ENCODE data around the gene MRPL49. TPM values are rescaled to one million over a fixed set of nuclear protein-coding genes. Genes with fewer than 3 reads are reported as not detected.

MRPL49 gene
- total RNA-seq, 3 donors from 2014 or later (not counting 1 experiment from before 2014, with no cell fraction given): 36.8 to 37.5 (median 36.9) TPM

- no peaks in the 10 kb centered on the region for H3K9me3 ChIP-seq (ENCODE audit: control insufficient read depth, insufficient read depth, low read length)
- no peaks in the 10 kb centered on the region for H3K27me3 ChIP-seq (ENCODE audit: control insufficient read depth, insufficient read depth, low read length)
- H3K4me3 ChIP-seq (ENCODE audit: low read length): no peak overlapping the region
- Mint-ChIP-seq H3K9me3 (no peaks in the 10 kb centered on the region), H3K27ac (no peak overlapping the region), H3K4me3 (no peak overlapping the region), H3K4me1 (peaks cover 14 to 34% of the 10 kb centered on the region in 2 donors), H3K27me3 (ENCODE audit: low read depth in 2 of 2) (no peaks in the 10 kb centered on the region), H3K36me3 (no peaks in the 10 kb centered on the region)
- intact Hi-C loops (cut with micrococcal nuclease): no loop called here
- DNase-seq: peak in 1 of 2 donors; percentile 6
- H3K4me1 ChIP-seq (ENCODE audit: control insufficient read depth, insufficient read depth, low read length): peaks cover 42% of the 10 kb centered on the region
- TF ChIP-seq, protein P1, sequence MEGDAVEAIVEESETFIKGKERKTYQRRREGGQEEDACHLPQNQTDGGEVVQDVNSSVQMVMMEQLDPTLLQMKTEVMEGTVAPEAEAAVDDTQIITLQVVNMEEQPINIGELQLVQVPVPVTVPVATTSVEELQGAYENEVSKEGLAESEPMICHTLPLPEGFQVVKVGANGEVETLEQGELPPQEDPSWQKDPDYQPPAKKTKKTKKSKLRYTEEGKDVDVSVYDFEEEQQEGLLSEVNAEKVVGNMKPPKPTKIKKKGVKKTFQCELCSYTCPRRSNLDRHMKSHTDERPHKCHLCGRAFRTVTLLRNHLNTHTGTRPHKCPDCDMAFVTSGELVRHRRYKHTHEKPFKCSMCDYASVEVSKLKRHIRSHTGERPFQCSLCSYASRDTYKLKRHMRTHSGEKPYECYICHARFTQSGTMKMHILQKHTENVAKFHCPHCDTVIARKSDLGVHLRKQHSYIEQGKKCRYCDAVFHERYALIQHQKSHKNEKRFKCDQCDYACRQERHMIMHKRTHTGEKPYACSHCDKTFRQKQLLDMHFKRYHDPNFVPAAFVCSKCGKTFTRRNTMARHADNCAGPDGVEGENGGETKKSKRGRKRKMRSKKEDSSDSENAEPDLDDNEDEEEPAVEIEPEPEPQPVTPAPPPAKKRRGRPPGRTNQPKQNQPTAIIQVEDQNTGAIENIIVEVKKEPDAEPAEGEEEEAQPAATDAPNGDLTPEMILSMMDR (IDR thresholded peaks at IDR 0.05): no peak
- WGBS (ENCODE audit: insufficient coverage): 85% methylated on average over 12 of the region's 13 CpGs
- H3K36me3 ChIP-seq (ENCODE audit: control insufficient read depth, insufficient read depth, low read length): peaks cover 76% of the 10 kb centered on the region
- ATAC-seq: no peak
- H3K27ac ChIP-seq (ENCODE audit: low read length): no peak overlapping the region
These were observed 7.7 kb downstream of the MRPL49 start for GRCh38 chr11:65129649-65130441.

GRCh38 chr11:65130631-65131416 lies 8.7 kb downstream of the MRPL49 start:
- Mint-ChIP-seq H3K9me3 (no peaks in the 10 kb centered on the region), H3K4me3 (no peak overlapping the region), H3K36me3 (no peaks in the 10 kb centered on the region), H3K4me1 (peaks cover 23 to 43% of the 10 kb centered on the region in 2 donors), H3K27ac (peak overlapping the region in 1 of 2 donors; percentile 30), H3K27me3 (ENCODE audit: low read depth in 2 of 2) (no peaks in the 10 kb centered on the region)
- WGBS (ENCODE audit: insufficient coverage): 83% methylated on average over 19 of the region's 19 CpGs
- Histone ChIP-seq H3K4me1 (ENCODE audit: control insufficient read depth, insufficient read depth, low read length) (peaks cover 50% of the 10 kb centered on the region), H3K4me3 (ENCODE audit: low read length) (no peak overlapping the region), H3K27me3 (ENCODE audit: control insufficient read depth, insufficient read depth, low read length) (no peaks in the 10 kb centered on the region), H3K36me3 (ENCODE audit: control insufficient read depth, insufficient read depth, low read length) (peaks cover 66% of the 10 kb centered on the region), H3K27ac (ENCODE audit: low read length) (no peak overlapping the region), H3K9me3 (ENCODE audit: control insufficient read depth, insufficient read depth, low read length) (no peaks in the 10 kb centered on the region)
- ATAC-seq (no peak), DNase-seq (no peak)
- intact Hi-C loops (cut with micrococcal nuclease): no loop called here
- TF ChIP-seq, protein P1 (IDR thresholded peaks at IDR 0.05): no peak

DNA sequence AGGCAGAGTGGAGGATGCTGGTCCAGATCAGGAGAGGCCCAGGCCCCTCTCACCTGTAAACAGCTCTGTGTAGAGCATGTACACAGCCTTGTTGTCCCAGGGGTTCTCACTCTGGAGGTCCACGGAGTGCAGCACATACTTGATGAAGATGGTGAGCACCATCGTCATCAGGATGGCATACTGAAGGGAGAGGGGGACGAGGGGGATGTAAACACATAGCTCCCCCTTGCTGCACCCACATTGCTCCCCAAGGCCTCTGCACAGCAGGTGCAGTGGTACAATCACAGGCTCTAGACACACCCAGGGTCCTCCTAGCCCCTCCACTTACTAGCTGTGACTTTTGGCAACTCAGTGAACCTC lies 9.3 kb downstream of the MRPL49 start:
- H3K9me3 Mint-ChIP-seq: no peaks in the 10 kb centered on the region
- no peak overlapping the region for H3K27ac ChIP-seq (ENCODE audit: low read length)
- intact Hi-C loops (cut with micrococcal nuclease): no loop called here
- DNase-seq (peak in 1 of 2 donors; percentile 7), ATAC-seq (no peak)
- H3K4me1 ChIP-seq (ENCODE audit: control insufficient read depth, insufficient read depth, low read length): peaks cover 53% of the 10 kb centered on the region
- H3K27me3 ChIP-seq (ENCODE audit: control insufficient read depth, insufficient read depth, low read length): no peaks in the 10 kb centered on the region
- H3K9me3 ChIP-seq (ENCODE audit: control insufficient read depth, insufficient read depth, low read length): no peaks in the 10 kb centered on the region
- H3K4me1 Mint-ChIP-seq: peaks cover 29 to 49% of the 10 kb centered on the region in 2 donors
- H3K4me3 ChIP-seq (ENCODE audit: low read length): no peak overlapping the region
- H3K27ac Mint-ChIP-seq: peak overlapping the region in 1 of 2 donors; percentile 30
- 66% methylated on average over 3 of the region's 3 CpGs for WGBS (ENCODE audit: insufficient coverage)
- H3K36me3 Mint-ChIP-seq: no peaks in the 10 kb centered on the region
- H3K27me3 Mint-ChIP-seq (ENCODE audit: low read depth in 2 of 2): no peaks in the 10 kb centered on the region
- H3K4me3 Mint-ChIP-seq: no peak overlapping the region
- peaks cover 62% of the 10 kb centered on the region for H3K36me3 ChIP-seq (ENCODE audit: control insufficient read depth, insufficient read depth, low read length)
- TF ChIP-seq, protein P1 (IDR thresholded peaks at IDR 0.05): no peak

Measured in natural killer cell (primary cell).